HCT116 (cell line): ENCODE data around the gene ERCC4. TPM values are rescaled to one million over a fixed set of nuclear protein-coding genes. Genes with fewer than 3 reads are reported as not detected.

Experiments used
- ATAC-seq: fragments of 200-7000 bp; cut with Tn5 transposase; 2 replicates; pipeline ENCODE4 v1.9.1; 2020; ENCODE audit warnings: mild to moderate bottlenecking, moderate library complexity
- BruUV-seq: library from RNA; stranded (reverse); fragments of 400-500 nt; replicated peaks from 2 replicates; lab custom pipeline; 2021; lab: Mats Ljungman, UMichigan
- CTCF ChIA-PET: fragments of 300-600 bp; sonication (Branson Sonifier 250); formaldehyde crosslinking; loops from one replicate; lab custom pipeline; 2021; ENCODE audit warnings: antibody characterized with exemption; lab: Charles Lee
- POLR2A ChIA-PET: fragments of 300-600, 350-600 bp; sonication (Branson Sonifier 250); formaldehyde crosslinking; loops from one replicate; lab custom pipeline; 2021; ENCODE audit warnings: antibody characterized with exemption; lab: Charles Lee
- RAD21 ChIA-PET, 2 experiments: fragments of 300-600 bp; sonication (Branson Sonifier 250); formaldehyde crosslinking; loops; one replicate each; lab custom pipeline; 2023; ENCODE audit warnings: low total read pairs in 2 of 2; ENCODE audit not compliant: uncharacterized antibody in 2 of 2, unreplicated experiment in 2 of 2, low non-redundant PET in 1 of 2; lab: Charles Lee
- DNase-seq: peaks from one replicate; pipeline ENCODE4 v3.0.0-alpha.2; 2010; ENCODE audit warnings: low read depth, low spot score
- H2AFZ ChIP-seq: fragments of 200-600 bp; shearing (Covaris generic), sonication (generic); 2 replicates; pipeline ENCODE4 v1.6.1; 2017; ENCODE audit warnings: low read depth, mixed run types, mixed read lengths, antibody characterized with exemption, low read length; ENCODE audit not compliant: poor library complexity, severe bottlenecking
- H3K27ac ChIP-seq: 2 replicates; pipeline ENCODE4 v1.5.1; 2012; ENCODE audit warnings: low read depth, low read length
- H3K27me3 ChIP-seq: fragments of 200-600 bp; sonication (generic); 2 replicates; pipeline ENCODE4 v1.6.1; 2016; ENCODE audit warnings: mixed run types, low read length, mixed read lengths; ENCODE audit not compliant: insufficient read depth
- H3K36me3 ChIP-seq, 2 experiments: fragments of 200-500 bp in 1 of 2; fragments of 200-600 bp in 1 of 2; sonication (Bioruptor generic) in 1 of 2; sonication (generic) in 1 of 2; 2 replicates each; pipeline versions ENCODE4 v1.5.1 to v1.6.1; 2014 to 2016; ENCODE audit warnings: low read length in 2 of 2, inconsistent platforms in 1 of 2, mixed read lengths in 1 of 2, mixed run types in 1 of 2; ENCODE audit not compliant: insufficient read depth in 2 of 2, control insufficient read depth in 1 of 2
- H3K4me1 ChIP-seq, 2 experiments: fragments of 200-600 bp in 1 of 2; sonication (generic) in 1 of 2; 2 replicates each; pipeline versions ENCODE4 v1.5.1 to v1.6.1; 2012 to 2017; ENCODE audit warnings: low read length in 2 of 2, inconsistent platforms in 1 of 2, mild to moderate bottlenecking in 1 of 2, mixed read lengths in 1 of 2, mixed run types in 1 of 2, moderate library complexity in 1 of 2; ENCODE audit not compliant: insufficient read depth in 2 of 2, control insufficient read depth in 1 of 2
- H3K4me2 ChIP-seq: fragments of 200-600 bp; sonication (generic); 2 replicates; pipeline ENCODE4 v1.6.1; 2017; ENCODE audit warnings: mixed run types, low read length, mixed read lengths
- H3K4me3 ChIP-seq, 2 experiments: fragments of 200-600 bp in 1 of 2; sonication (generic) in 1 of 2; replicated peaks in 1 of 2; 2 replicates each; pipeline ENCODE4 v1.5.1; 2011 to 2016; ENCODE audit warnings: low read length in 2 of 2, control low read depth in 1 of 2, low read depth in 1 of 2, mild to moderate bottlenecking in 1 of 2, mixed read lengths in 1 of 2, mixed run types in 1 of 2
- H3K79me2 ChIP-seq: fragments of 200-600 bp; sonication (generic); 2 replicates; pipeline ENCODE4 v1.6.1; 2017; ENCODE audit warnings: mild to moderate bottlenecking, mixed run types, low read length, moderate library complexity, mixed read lengths; ENCODE audit not compliant: insufficient read depth
- H3K9ac ChIP-seq: fragments of 200-600 bp; sonication (generic); 2 replicates; pipeline ENCODE4 v1.6.1; 2016; ENCODE audit warnings: low read length, mixed read lengths
- H3K9me2 ChIP-seq: fragments of 200-600 bp; sonication (generic), shearing (Covaris generic); 2 replicates; pipeline ENCODE4 v1.6.1; 2017; ENCODE audit warnings: mixed run types, mild to moderate bottlenecking, moderate library complexity; ENCODE audit not compliant: insufficient read depth
- H3K9me3 ChIP-seq, 2 experiments: fragments of 200-500 bp in 1 of 2; fragments of 200-600 bp in 1 of 2; sonication (Bioruptor generic) in 1 of 2; sonication (generic) in 1 of 2; 2 replicates each; pipeline ENCODE4 v1.6.1; 2014 to 2017; ENCODE audit warnings: low read length in 2 of 2, mixed read lengths in 2 of 2, inconsistent platforms in 1 of 2, low read depth in 1 of 2, mild to moderate bottlenecking in 1 of 2, mixed run types in 1 of 2, moderate library complexity in 1 of 2; ENCODE audit not compliant: control insufficient read depth in 1 of 2, insufficient read depth in 1 of 2
- H4K20me1 ChIP-seq: fragments of 200-600 bp; sonication (generic), shearing (Covaris generic); 2 replicates; pipeline ENCODE4 v1.6.1; 2017; ENCODE audit warnings: mixed run types, mild to moderate bottlenecking, moderate library complexity; ENCODE audit not compliant: insufficient read depth
- EGR1 ChIP-seq: IDR thresholded peaks from 2 replicates; pipeline ENCODE4 v1.6.1; 2012; ENCODE audit warnings: low read depth
- EZH2 ChIP-seq: fragments of 200-600 bp; sonication (generic); IDR thresholded peaks from 2 replicates; pipeline ENCODE4 v1.6.1; 2017; ENCODE audit warnings: antibody characterized with exemption, mixed run types
- FOSL1 ChIP-seq: IDR thresholded peaks from 2 replicates; pipeline ENCODE4 v1.6.1; 2012; ENCODE audit warnings: low read depth
- POLR2A ChIP-seq: IDR thresholded peaks from 2 replicates; pipeline ENCODE4 v1.7.0; 2011; ENCODE audit warnings: borderline replicate concordance; ENCODE audit not compliant: insufficient read depth, insufficient read length; ENCODE audit errors: extremely low read depth
- POLR2AphosphoS5 ChIP-seq: IDR thresholded peaks from 2 replicates; pipeline ENCODE4 v1.6.1; 2011; ENCODE audit warnings: mild to moderate bottlenecking, low read depth, low read length, moderate library complexity
- SP1 ChIP-seq: IDR thresholded peaks from 2 replicates; pipeline ENCODE4 v1.6.1; 2012; ENCODE audit warnings: low read depth
- TCF7L2 ChIP-seq: IDR thresholded peaks from 2 replicates; pipeline ENCODE4 v1.7.0; 2011; ENCODE audit warnings: borderline replicate concordance, inconsistent platforms; ENCODE audit not compliant: insufficient read depth, insufficient read length; ENCODE audit errors: extremely low read depth
- YY1 ChIP-seq: IDR thresholded peaks from 2 replicates; pipeline ENCODE4 v1.6.1; 2011; ENCODE audit warnings: low read length, low read depth, moderate library complexity, mild to moderate bottlenecking; ENCODE audit not compliant: insufficient replicate concordance; ENCODE audit errors: extremely low read depth
- ZFX ChIP-seq: fragments of 450-650 bp; IDR thresholded peaks from 2 replicates; pipeline ENCODE4 v1.6.1; 2017
- ZNF274 ChIP-seq: fragments of 200-500 bp; sonication (Bioruptor generic); IDR thresholded peaks from 2 replicates; pipeline ENCODE4 v1.6.1; 2014; ENCODE audit warnings: mild to moderate bottlenecking, low read depth, low read length, inconsistent platforms
- intact Hi-C: fragments of 100-400 bp; cut with micrococcal nuclease; formaldehyde crosslinking; loops from 2 replicates; pipeline ENCODE4 v1.10.0; 2022
- total RNA-seq: library from RNA; stranded (reverse); gene quantifications from one replicate; pipeline ENCODE4 v1.2.1, GENCODE V29; 2021; ENCODE audit not compliant: unreplicated experiment
- TF ChIP-seq, protein P1 (sequence below): IDR thresholded peaks from 2 replicates; pipeline ENCODE4 v1.6.1; 2012
- TF ChIP-seq, protein P2 (sequence below): IDR thresholded peaks from 2 replicates; pipeline ENCODE4 v1.6.1; 2011; ENCODE audit warnings: mild to moderate bottlenecking, low read length, moderate library complexity; ENCODE audit not compliant: insufficient replicate concordance; ENCODE audit errors: extremely low read depth
- TF ChIP-seq, protein P3 (sequence below): IDR thresholded peaks from 2 replicates; pipeline ENCODE4 v1.6.1; 2012; ENCODE audit warnings: low read depth

The ERCC4 gene
- total RNA-seq, 1 experiment from 2014 or later: 10.4 TPM

DNA sequence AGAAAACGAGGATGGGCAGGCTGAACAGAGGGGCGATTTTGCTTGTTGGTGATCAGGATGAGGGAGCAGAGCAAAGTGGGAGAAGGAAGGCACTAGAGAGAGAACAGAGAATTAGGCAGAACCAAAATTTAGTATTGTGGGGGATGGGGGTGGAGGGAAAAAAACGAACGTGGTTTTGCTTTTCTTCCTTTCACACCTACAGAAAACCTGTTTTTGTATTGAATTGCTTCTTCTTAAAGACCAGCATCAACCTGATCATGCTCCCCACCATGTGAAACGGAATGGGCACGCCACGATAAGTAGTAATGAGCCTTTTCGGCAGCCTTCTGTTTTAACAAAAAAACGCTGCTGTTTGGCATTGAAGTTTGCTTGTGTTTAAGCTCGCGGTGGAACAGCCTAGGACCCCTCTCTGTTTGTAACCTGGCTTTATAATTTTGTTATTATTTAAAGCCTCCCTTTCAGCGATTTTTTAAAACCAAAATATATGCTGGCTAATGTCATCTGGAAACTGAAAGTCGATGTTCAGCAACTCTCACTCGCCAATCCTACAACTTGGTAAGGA is 36.8 kb downstream of the ERCC4 start:
- TF ChIP-seq, protein P1, sequence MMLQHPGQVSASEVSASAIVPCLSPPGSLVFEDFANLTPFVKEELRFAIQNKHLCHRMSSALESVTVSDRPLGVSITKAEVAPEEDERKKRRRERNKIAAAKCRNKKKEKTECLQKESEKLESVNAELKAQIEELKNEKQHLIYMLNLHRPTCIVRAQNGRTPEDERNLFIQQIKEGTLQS: no peak
- TF ChIP-seq TCF7L2 (no peak), EZH2 (no peak), YY1 (no peak), ZNF274 (no peak), EGR1 (no peak), FOSL1 (no peak), POLR2AphosphoS5 (no peak), SP1 (no peak), ZFX (no peak), POLR2A (no peak)
- TF ChIP-seq, protein P2, sequence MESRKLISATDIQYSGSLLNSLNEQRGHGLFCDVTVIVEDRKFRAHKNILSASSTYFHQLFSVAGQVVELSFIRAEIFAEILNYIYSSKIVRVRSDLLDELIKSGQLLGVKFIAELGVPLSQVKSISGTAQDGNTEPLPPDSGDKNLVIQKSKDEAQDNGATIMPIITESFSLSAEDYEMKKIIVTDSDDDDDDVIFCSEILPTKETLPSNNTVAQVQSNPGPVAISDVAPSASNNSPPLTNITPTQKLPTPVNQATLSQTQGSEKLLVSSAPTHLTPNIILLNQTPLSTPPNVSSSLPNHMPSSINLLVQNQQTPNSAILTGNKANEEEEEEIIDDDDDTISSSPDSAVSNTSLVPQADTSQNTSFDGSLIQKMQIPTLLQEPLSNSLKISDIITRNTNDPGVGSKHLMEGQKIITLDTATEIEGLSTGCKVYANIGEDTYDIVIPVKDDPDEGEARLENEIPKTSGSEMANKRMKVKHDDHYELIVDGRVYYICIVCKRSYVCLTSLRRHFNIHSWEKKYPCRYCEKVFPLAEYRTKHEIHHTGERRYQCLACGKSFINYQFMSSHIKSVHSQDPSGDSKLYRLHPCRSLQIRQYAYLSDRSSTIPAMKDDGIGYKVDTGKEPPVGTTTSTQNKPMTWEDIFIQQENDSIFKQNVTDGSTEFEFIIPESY: no peak
- TF ChIP-seq, protein P3, sequence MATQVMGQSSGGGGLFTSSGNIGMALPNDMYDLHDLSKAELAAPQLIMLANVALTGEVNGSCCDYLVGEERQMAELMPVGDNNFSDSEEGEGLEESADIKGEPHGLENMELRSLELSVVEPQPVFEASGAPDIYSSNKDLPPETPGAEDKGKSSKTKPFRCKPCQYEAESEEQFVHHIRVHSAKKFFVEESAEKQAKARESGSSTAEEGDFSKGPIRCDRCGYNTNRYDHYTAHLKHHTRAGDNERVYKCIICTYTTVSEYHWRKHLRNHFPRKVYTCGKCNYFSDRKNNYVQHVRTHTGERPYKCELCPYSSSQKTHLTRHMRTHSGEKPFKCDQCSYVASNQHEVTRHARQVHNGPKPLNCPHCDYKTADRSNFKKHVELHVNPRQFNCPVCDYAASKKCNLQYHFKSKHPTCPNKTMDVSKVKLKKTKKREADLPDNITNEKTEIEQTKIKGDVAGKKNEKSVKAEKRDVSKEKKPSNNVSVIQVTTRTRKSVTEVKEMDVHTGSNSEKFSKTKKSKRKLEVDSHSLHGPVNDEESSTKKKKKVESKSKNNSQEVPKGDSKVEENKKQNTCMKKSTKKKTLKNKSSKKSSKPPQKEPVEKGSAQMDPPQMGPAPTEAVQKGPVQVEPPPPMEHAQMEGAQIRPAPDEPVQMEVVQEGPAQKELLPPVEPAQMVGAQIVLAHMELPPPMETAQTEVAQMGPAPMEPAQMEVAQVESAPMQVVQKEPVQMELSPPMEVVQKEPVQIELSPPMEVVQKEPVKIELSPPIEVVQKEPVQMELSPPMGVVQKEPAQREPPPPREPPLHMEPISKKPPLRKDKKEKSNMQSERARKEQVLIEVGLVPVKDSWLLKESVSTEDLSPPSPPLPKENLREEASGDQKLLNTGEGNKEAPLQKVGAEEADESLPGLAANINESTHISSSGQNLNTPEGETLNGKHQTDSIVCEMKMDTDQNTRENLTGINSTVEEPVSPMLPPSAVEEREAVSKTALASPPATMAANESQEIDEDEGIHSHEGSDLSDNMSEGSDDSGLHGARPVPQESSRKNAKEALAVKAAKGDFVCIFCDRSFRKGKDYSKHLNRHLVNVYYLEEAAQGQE: no peak
- TF ChIP-seq, all 23 proteins: peak for 0
- BruUV-seq: no TSS peak
- RAD21 ChIA-PET: no interaction called here
- POLR2A ChIA-PET: no interaction called here
- Histone ChIP-seq H3K27me3 (no peaks in the 10 kb centered on the region), H3K27ac (peak overlapping the region; percentile 87), H4K20me1 (no peaks in the 10 kb centered on the region), H3K36me3 (no peaks in the 10 kb centered on the region), H2AFZ (peak overlapping the region; percentile 79), H3K4me2 (peak overlapping the region; percentile 85), H3K9ac (no peak overlapping the region), H3K9me3 (no peaks in the 10 kb centered on the region), H3K9me2 (no peaks in the 10 kb centered on the region), H3K4me3 (peak overlapping the region; percentile 4 to 54), H3K4me1 (peaks cover 42 to 50% of the 10 kb centered on the region in 2 experiments), H3K79me2 (no peaks in the 10 kb centered on the region)
- intact Hi-C loops: no loop called here
- no peak for ATAC-seq
- CTCF ChIA-PET: interaction anchor here (1.5 kb wide), 1 partner anchor 21 kb away, joined by 7 read pairs; no protein-coding TSS in a partner anchor
- no peak for DNase-seq
